ENCODE data around the gene CYP39A1. TPM values are rescaled to one million over a fixed set of nuclear protein-coding genes. Genes with fewer than 3 reads are reported as not detected.

Gene CYP39A1
- total and polyA plus RNA-seq, 9 of the 15 experiments (the other 6 are each of a cell fraction or from before 2014, with no cell fraction given), result not detected

DNA sequence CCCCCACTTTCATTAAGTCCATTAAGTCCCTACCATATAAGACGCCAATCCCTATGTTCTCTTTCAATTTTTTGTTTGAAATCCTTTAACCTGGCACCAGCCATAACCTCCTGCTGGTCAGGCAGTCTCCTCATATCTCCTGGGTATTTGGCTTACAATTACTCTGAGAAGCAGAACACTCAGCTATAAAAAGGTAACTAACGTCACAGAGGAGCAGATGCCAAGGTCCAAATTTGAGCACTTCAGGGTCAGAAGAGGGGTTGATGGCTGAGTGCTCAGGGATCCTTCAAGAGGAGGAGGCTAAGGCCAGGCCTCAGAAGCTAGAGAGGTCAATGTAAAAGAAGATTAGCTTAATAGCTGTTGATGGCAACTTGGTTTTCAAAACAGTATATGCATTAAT is 139.1 kb downstream of the CYP39A1 start:
- Histone ChIP-seq H3K79me2 (ENCODE audit: control insufficient read depth, insufficient read depth, low read length) (no peaks in the 10 kb centered on the region), H3K4me2 (ENCODE audit: insufficient read depth, low read length) (no peak overlapping the region), H3K27me3 (ENCODE audit: control insufficient read depth in 2 of 2, insufficient read depth in 2 of 2, low read length in 2 of 2) (no peaks in the 10 kb centered on the region), H3K9ac (ENCODE audit: insufficient read depth in 1 of 2, low read depth in 2 of 2, low read length in 2 of 2) (no peak overlapping the region), H3K4me3 (no peak overlapping the region), H3K27ac (ENCODE audit: extremely low read depth, low read depth, low read length) (no peak overlapping the region), H3K9me1 (ENCODE audit: control insufficient read depth, insufficient read depth, low read length) (no peaks in the 10 kb centered on the region), H3K9me3 (replicated peaks; ENCODE audit: control insufficient read depth, insufficient read depth, low read depth, low read length) (no peaks in the 10 kb centered on the region), H3K4me1 (replicated peaks in 1 of 2; ENCODE audit: control insufficient read depth in 2 of 2, insufficient read depth in 2 of 2, low read length in 2 of 2) (no peaks in the 10 kb centered on the region), H4K20me1 (replicated peaks; ENCODE audit: control insufficient read depth, insufficient read depth, low read length) (no peaks in the 10 kb centered on the region), H3K36me3 (ENCODE audit: control insufficient read depth, insufficient read depth, low read length) (no peaks in the 10 kb centered on the region), H2AFZ (ENCODE audit: low read depth, low read length) (no peak overlapping the region)
- ChIA-PET CTCF (ENCODE audit: low intra/inter-chr PET ratio) (no interaction called here), POLR2A (no interaction called here)
- no peak; the same call in 2 of the 3 replicates for ATAC-seq
- no peak for DNase-seq (ENCODE audit: extremely low read depth in 1 of 4, low spot score in 3 of 4)
- intact Hi-C loops (cut with micrococcal nuclease), result no loop called here
- in situ Hi-C loops (cut with MboI), result no loop called here
- no TSS peak for BruUV-seq (replicated peaks)
- WGBS (ENCODE audit: insufficient coverage, low coverage, missing lambda C conversion rate), result 0% methylated on average over 2 of the region's 2 CpGs
- no peak for FAIRE-seq
- no peak for TF ChIP-seq SMARCA4 (IDR thresholded peaks at IDR 0.05)
- TF ChIP-seq, protein P1, sequence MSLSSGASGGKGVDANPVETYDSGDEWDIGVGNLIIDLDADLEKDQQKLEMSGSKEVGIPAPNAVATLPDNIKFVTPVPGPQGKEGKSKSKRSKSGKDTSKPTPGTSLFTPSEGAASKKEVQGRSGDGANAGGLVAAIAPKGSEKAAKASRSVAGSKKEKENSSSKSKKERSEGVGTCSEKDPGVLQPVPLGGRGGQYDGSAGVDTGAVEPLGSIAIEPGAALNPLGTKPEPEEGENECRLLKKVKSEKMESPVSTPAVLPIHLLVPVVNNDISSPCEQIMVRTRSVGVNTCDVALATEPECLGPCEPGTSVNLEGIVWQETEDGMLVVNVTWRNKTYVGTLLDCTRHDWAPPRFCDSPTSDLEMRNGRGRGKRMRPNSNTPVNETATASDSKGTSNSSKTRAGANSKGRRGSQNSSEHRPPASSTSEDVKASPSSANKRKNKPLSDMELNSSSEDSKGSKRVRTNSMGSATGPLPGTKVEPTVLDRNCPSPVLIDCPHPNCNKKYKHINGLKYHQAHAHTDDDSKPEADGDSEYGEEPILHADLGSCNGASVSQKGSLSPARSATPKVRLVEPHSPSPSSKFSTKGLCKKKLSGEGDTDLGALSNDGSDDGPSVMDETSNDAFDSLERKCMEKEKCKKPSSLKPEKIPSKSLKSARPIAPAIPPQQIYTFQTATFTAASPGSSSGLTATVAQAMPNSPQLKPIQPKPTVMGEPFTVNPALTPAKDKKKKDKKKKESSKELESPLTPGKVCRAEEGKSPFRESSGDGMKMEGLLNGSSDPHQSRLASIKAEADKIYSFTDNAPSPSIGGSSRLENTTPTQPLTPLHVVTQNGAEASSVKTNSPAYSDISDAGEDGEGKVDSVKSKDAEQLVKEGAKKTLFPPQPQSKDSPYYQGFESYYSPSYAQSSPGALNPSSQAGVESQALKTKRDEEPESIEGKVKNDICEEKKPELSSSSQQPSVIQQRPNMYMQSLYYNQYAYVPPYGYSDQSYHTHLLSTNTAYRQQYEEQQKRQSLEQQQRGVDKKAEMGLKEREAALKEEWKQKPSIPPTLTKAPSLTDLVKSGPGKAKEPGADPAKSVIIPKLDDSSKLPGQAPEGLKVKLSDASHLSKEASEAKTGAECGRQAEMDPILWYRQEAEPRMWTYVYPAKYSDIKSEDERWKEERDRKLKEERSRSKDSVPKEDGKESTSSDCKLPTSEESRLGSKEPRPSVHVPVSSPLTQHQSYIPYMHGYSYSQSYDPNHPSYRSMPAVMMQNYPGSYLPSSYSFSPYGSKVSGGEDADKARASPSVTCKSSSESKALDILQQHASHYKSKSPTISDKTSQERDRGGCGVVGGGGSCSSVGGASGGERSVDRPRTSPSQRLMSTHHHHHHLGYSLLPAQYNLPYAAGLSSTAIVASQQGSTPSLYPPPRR (CRISPR knock-in tag; IDR thresholded peaks at IDR 0.05; ENCODE audit: borderline replicate concordance), result no peak
- TF ChIP-seq PHF8 (IDR thresholded peaks at IDR 0.05; ENCODE audit: borderline replicate concordance, low read length), result no peak
- no peak for TF ChIP-seq POLR2A (conservative IDR thresholded peaks at IDR 0.05)
- no peak for TF ChIP-seq ZNF408 (CRISPR knock-in tag; IDR thresholded peaks at IDR 0.05; ENCODE audit: low read depth)
- TF ChIP-seq EWSR1 (IDR thresholded peaks at IDR 0.05; ENCODE audit: borderline replicate concordance, low read depth, partially characterized antibody), result no peak
- TF ChIP-seq CHD2 (IDR thresholded peaks at IDR 0.05; ENCODE audit: low read depth, low read length), result no peak
- no peak for TF ChIP-seq ELF2 (CRISPR knock-in tag; IDR thresholded peaks at IDR 0.05)
- TF ChIP-seq POLR2AphosphoS2 (IDR thresholded peaks at IDR 0.05; ENCODE audit: low read length), result no peak

Measured in K562 (cell line).